Keratinocyte (primary cell): ENCODE measurements around the gene SH2D3C. TPM values are rescaled to one million over a fixed set of nuclear protein-coding genes. Genes with fewer than 3 reads are reported as not detected.

Experiments used
- DNase-seq: peaks from one replicate; pipeline ENCODE4 v3.0.0-alpha.2; 2011; ENCODE audit warnings: low read depth, missing footprints, low spot score
- FAIRE-seq: peaks from 2 replicates; lab custom pipeline; 2011; peaks lifted over from hg19 to GRCh38; lab: Jason Lieb, UNC
- H2AFZ ChIP-seq: 2 replicates; pipeline ENCODE4 v1.6.0; 2012; ENCODE audit warnings: low read length, control low read depth, inconsistent platforms; ENCODE audit not compliant: control insufficient read depth
- H3K27ac ChIP-seq: 2 replicates; pipeline ENCODE4 v1.5.1; 2011; ENCODE audit warnings: low read length; ENCODE audit not compliant: control insufficient read depth, insufficient read depth
- H3K27me3 ChIP-seq: 3 replicates; pipeline ENCODE4 v1.6.0; 2011; ENCODE audit warnings: low read length; ENCODE audit not compliant: control insufficient read depth, insufficient read depth; ENCODE audit errors: extremely low read depth
- H3K36me3 ChIP-seq, 2 experiments: 2 replicates in 1 of 2; 3 replicates in 1 of 2; pipeline ENCODE4 v1.5.1; 2011; ENCODE audit warnings: low read length in 2 of 2, mild to moderate bottlenecking in 1 of 2; ENCODE audit not compliant: control insufficient read depth in 2 of 2, insufficient read depth in 2 of 2; ENCODE audit errors: extremely low read depth in 1 of 2
- H3K4me1 ChIP-seq: 3 replicates; pipeline ENCODE4 v1.5.1; 2011; ENCODE audit warnings: low read length; ENCODE audit not compliant: control insufficient read depth, insufficient read depth; ENCODE audit errors: extremely low read depth
- H3K4me2 ChIP-seq: 3 replicates; pipeline ENCODE4 v1.6.0; 2011; ENCODE audit warnings: low read depth, low read length; ENCODE audit not compliant: control insufficient read depth, insufficient read depth; ENCODE audit errors: extremely low read depth
- H3K4me3 ChIP-seq, 3 experiments: fragments of 200-600 bp in 1 of 3; sonication (generic) in 1 of 3; 2 replicates in 2 of 3; 3 replicates in 1 of 3; pipeline ENCODE4 v1.5.1; 2011 to 2016; ENCODE audit warnings: low read length in 3 of 3, mild to moderate bottlenecking in 3 of 3, control low read depth in 2 of 3, inconsistent platforms in 1 of 3, low read depth in 1 of 3, mixed read lengths in 1 of 3, mixed run types in 1 of 3, moderate library complexity in 1 of 3; ENCODE audit not compliant: control insufficient read depth in 2 of 3, insufficient read depth in 2 of 3; ENCODE audit errors: extremely low read depth in 1 of 3
- H3K79me2 ChIP-seq: 2 replicates; pipeline ENCODE4 v1.6.0; 2012; ENCODE audit warnings: low read length; ENCODE audit not compliant: control insufficient read depth, insufficient read depth
- H3K9ac ChIP-seq: 3 replicates; pipeline ENCODE4 v1.6.0; 2011; ENCODE audit warnings: low read length; ENCODE audit not compliant: control insufficient read depth, insufficient read depth; ENCODE audit errors: extremely low read depth
- H3K9me1 ChIP-seq: 3 replicates; pipeline ENCODE4 v1.6.0; 2011; ENCODE audit warnings: low read length; ENCODE audit not compliant: control insufficient read depth, insufficient read depth; ENCODE audit errors: extremely low read depth
- H3K9me3 ChIP-seq: 2 replicates; pipeline ENCODE4 v1.5.1; 2012; ENCODE audit warnings: low read depth, low read length; ENCODE audit not compliant: control insufficient read depth
- H4K20me1 ChIP-seq: 3 replicates; pipeline ENCODE4 v1.6.0; 2011; ENCODE audit warnings: low read length; ENCODE audit not compliant: control insufficient read depth, insufficient read depth; ENCODE audit errors: extremely low read depth
- EZH2 ChIP-seq: IDR thresholded peaks from one replicate; pipeline ENCODE4 v1.6.1; 2012; ENCODE audit warnings: inconsistent platforms, mild to moderate bottlenecking, low read length, moderate library complexity
- dilution Hi-C: fragments of 300-500 bp; cut with MboI; formaldehyde crosslinking; loops from one replicate; pipeline ENCODE4 v1.7.0; 2020; ENCODE audit warnings: low sequenced_read_pairs; ENCODE audit not compliant: extremely low pct_ligation_motif_present
- polyA plus RNA-seq, 5 experiments: library from polyadenylated mRNA; depleted of rRNA in 3 of 5; stranded (reverse) in 3 of 5; stranded (forward) in 1 of 5; unstranded in 1 of 5; fragments of >200 nt; gene quantifications; 1 replicate in 1 of 5; 2 replicates in 3 of 5; 3 replicates in 1 of 5; pipeline versions ENCODE4 v1.2.1 to v1.2.3, GENCODE V29; 2011 to 2012; ENCODE audit warnings: missing spikeins in 2 of 5, low read depth in 1 of 5, low replicate concordance in 1 of 5
- TF ChIP-seq, protein P1 (sequence below), 3 experiments: IDR thresholded peaks in 1 of 3; conservative IDR thresholded peaks in 1 of 3; optimal IDR thresholded peaks in 1 of 3; 2 replicates in 2 of 3; 3 replicates in 1 of 3; pipeline versions ENCODE3 to v1.5.1; 2011; ENCODE audit warnings: low read length in 3 of 3, mild to moderate bottlenecking in 3 of 3, moderate library complexity in 2 of 3, control low read depth in 1 of 3, inconsistent platforms in 1 of 3; ENCODE audit not compliant: insufficient read depth in 2 of 3; ENCODE audit errors: extremely low read depth in 1 of 3

Gene SH2D3C
- polyA plus RNA-seq, 1 donor (not counting 4 experiments of a cell fraction or from before 2014, with no cell fraction given) = 0.12 TPM

GRCh38 chr9:127769101-127769500 is 9.4 kb downstream of the SH2D3C start:
- no peak overlapping the region for H3K4me3 ChIP-seq

DNA sequence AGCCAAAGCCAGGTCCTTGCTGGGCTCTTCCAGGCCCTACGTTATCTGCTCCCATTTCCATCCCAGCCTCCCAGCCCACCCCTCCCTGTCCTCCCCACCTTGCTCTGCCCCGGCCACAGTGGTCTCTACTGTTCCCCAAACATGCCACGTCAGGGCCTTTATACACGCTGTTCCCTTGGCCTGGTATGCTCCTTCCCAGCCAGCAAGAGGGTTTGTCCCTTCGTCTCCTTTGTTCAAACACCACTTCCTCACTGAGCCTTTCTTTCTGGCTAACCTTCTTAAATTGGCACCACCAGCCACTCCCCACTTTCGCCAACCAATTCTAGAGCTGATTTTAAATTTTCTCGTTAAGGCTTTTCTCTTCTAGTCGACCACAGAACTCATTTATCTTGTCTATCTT is 9.8 kb downstream of the SH2D3C start:
- Histone ChIP-seq H3K4me3 (no peak overlapping the region), H4K20me1 (no peaks in the 10 kb centered on the region), H3K4me1 (peaks cover 10% of the 10 kb centered on the region), H2AFZ (no peak overlapping the region), H3K27ac (no peak overlapping the region), H3K4me2 (no peak overlapping the region), H3K36me3 (no peaks in the 10 kb centered on the region), H3K9ac (no peak overlapping the region), H3K79me2 (no peaks in the 10 kb centered on the region), H3K27me3 (no peaks in the 10 kb centered on the region), H3K9me3 (no peaks in the 10 kb centered on the region), H3K9me1 (no peaks in the 10 kb centered on the region)
- FAIRE-seq (no peak), DNase-seq (no peak)
- TF ChIP-seq, protein P1, sequence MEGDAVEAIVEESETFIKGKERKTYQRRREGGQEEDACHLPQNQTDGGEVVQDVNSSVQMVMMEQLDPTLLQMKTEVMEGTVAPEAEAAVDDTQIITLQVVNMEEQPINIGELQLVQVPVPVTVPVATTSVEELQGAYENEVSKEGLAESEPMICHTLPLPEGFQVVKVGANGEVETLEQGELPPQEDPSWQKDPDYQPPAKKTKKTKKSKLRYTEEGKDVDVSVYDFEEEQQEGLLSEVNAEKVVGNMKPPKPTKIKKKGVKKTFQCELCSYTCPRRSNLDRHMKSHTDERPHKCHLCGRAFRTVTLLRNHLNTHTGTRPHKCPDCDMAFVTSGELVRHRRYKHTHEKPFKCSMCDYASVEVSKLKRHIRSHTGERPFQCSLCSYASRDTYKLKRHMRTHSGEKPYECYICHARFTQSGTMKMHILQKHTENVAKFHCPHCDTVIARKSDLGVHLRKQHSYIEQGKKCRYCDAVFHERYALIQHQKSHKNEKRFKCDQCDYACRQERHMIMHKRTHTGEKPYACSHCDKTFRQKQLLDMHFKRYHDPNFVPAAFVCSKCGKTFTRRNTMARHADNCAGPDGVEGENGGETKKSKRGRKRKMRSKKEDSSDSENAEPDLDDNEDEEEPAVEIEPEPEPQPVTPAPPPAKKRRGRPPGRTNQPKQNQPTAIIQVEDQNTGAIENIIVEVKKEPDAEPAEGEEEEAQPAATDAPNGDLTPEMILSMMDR (optimal IDR thresholded peaks at IDR 0.05 in 1 of 3, IDR thresholded peaks at IDR 0.05 in 1 of 3, conservative IDR thresholded peaks at IDR 0.05 in 1 of 3; ENCODE audit: extremely low read depth in 1 of 3, insufficient read depth in 2 of 3, low read length in 3 of 3) = no peak
- no peak for TF ChIP-seq EZH2
- dilution Hi-C loops = no loop called here

More at GRCh38 chr9:127769101-127769500, 9.4 kb downstream of the SH2D3C start:
- Histone ChIP-seq H3K36me3 (no peaks in the 10 kb centered on the region), H4K20me1 (no peaks in the 10 kb centered on the region), H2AFZ (no peak overlapping the region), H3K9ac (no peak overlapping the region), H3K9me3 (no peaks in the 10 kb centered on the region), H3K27ac (no peak overlapping the region), H3K79me2 (no peaks in the 10 kb centered on the region), H3K27me3 (no peaks in the 10 kb centered on the region), H3K4me2 (no peak overlapping the region), H3K9me1 (no peaks in the 10 kb centered on the region), H3K4me1 (peaks cover 10% of the 10 kb centered on the region)
- FAIRE-seq = no peak
- no peak for TF ChIP-seq EZH2
- TF ChIP-seq, protein P1 (optimal IDR thresholded peaks at IDR 0.05 in 1 of 3, IDR thresholded peaks at IDR 0.05 in 1 of 3, conservative IDR thresholded peaks at IDR 0.05 in 1 of 3; ENCODE audit: extremely low read depth in 1 of 3, insufficient read depth in 2 of 3, low read length in 3 of 3) = no peak
- no peak for DNase-seq
- dilution Hi-C loops = no loop called here
